Measurements from ENCODE around the gene TTLL9. TPM values are rescaled to one million over a fixed set of nuclear protein-coding genes. Genes with fewer than 3 reads are reported as not detected.

Gene TTLL9
- polyA plus RNA-seq, 1 donor from 2014 or later, result 8.0 TPM

GRCh38 chr20:31984981-31985471 lies 114.6 kb downstream of the TTLL9 start:
- H3K36me3 ChIP-seq (ENCODE audit: insufficient read depth, low read length), result no peaks in the 10 kb centered on the region
- H3K9ac ChIP-seq (ENCODE audit: low read length), result no peak overlapping the region
- no peak for TF ChIP-seq TAF1 (IDR thresholded peaks at IDR 0.05; ENCODE audit: low read depth)
- no peak for TF ChIP-seq REST (IDR thresholded peaks at IDR 0.05; ENCODE audit: borderline replicate concordance)
- TF ChIP-seq SMC3 (conservative IDR thresholded peaks at IDR 0.05; ENCODE audit: poor library complexity), result no peak
- TF ChIP-seq MXI1 (conservative IDR thresholded peaks at IDR 0.05; ENCODE audit: poor library complexity, severe bottlenecking), result no peak
- no peak for TF ChIP-seq CTCF (IDR thresholded peaks at IDR 0.05; ENCODE audit: poor library complexity, severe bottlenecking)
- no peak for TF ChIP-seq RAD21 (conservative IDR thresholded peaks at IDR 0.05)
- TF ChIP-seq EZH2 (IDR thresholded peaks at IDR 0.05; ENCODE audit: borderline replicate concordance, insufficient read depth, low read length, poor library complexity, severe bottlenecking), result no peak
- TF ChIP-seq EP300 (conservative IDR thresholded peaks at IDR 0.05; ENCODE audit: poor library complexity, severe bottlenecking), result no peak
- TF ChIP-seq POLR2AphosphoS5 (IDR thresholded peaks at IDR 0.05), result no peak
- H3K9me3 ChIP-seq (ENCODE audit: low read length), result no peaks in the 10 kb centered on the region
- no peaks in the 10 kb centered on the region for H3K27me3 ChIP-seq (ENCODE audit: insufficient read depth, low read depth, low read length)
- no peak overlapping the region for H2AFZ ChIP-seq (ENCODE audit: low read depth, low read length)
- H3K79me2 ChIP-seq (replicated peaks; ENCODE audit: insufficient read depth, low read length), result no peaks in the 10 kb centered on the region
- no peaks in the 10 kb centered on the region for H3F3A ChIP-seq (ENCODE audit: insufficient read depth, low read length, poor library complexity, severe bottlenecking)
- H3K4me3 ChIP-seq (ENCODE audit: low read length), result no peak overlapping the region
- H3K4me2 ChIP-seq (ENCODE audit: low read length), result no peak overlapping the region
- no peaks in the 10 kb centered on the region for H4K20me1 ChIP-seq (ENCODE audit: insufficient read depth)
- H3K9me2 ChIP-seq (ENCODE audit: insufficient read depth, low read length), result no peaks in the 10 kb centered on the region
- H3K27ac ChIP-seq (ENCODE audit: low read length), result no peak overlapping the region

- no peaks in the 10 kb centered on the region for H3F3A ChIP-seq (ENCODE audit: insufficient read depth, low read length, poor library complexity, severe bottlenecking)
- no peaks in the 10 kb centered on the region for H3K79me2 ChIP-seq (replicated peaks; ENCODE audit: insufficient read depth, low read length)
- H3K4me2 ChIP-seq (ENCODE audit: low read length), result no peak overlapping the region
- H4K20me1 ChIP-seq (ENCODE audit: insufficient read depth), result no peaks in the 10 kb centered on the region
- H3K9me3 ChIP-seq (ENCODE audit: low read length), result no peaks in the 10 kb centered on the region
- no peak overlapping the region for H3K4me3 ChIP-seq (ENCODE audit: low read length)
- H2AFZ ChIP-seq (ENCODE audit: low read depth, low read length), result no peak overlapping the region
- H3K27ac ChIP-seq (ENCODE audit: low read length), result no peak overlapping the region
- no peak overlapping the region for H3K9ac ChIP-seq (ENCODE audit: low read length)
- TF ChIP-seq REST (IDR thresholded peaks at IDR 0.05; ENCODE audit: borderline replicate concordance) (no peak), CTCF (IDR thresholded peaks at IDR 0.05; ENCODE audit: poor library complexity, severe bottlenecking) (no peak), EZH2 (IDR thresholded peaks at IDR 0.05; ENCODE audit: borderline replicate concordance, insufficient read depth, low read length, poor library complexity, severe bottlenecking) (no peak), EP300 (conservative IDR thresholded peaks at IDR 0.05; ENCODE audit: poor library complexity, severe bottlenecking) (no peak), MXI1 (conservative IDR thresholded peaks at IDR 0.05; ENCODE audit: poor library complexity, severe bottlenecking) (no peak), TAF1 (IDR thresholded peaks at IDR 0.05; ENCODE audit: low read depth) (no peak), RAD21 (conservative IDR thresholded peaks at IDR 0.05) (no peak), POLR2AphosphoS5 (IDR thresholded peaks at IDR 0.05) (no peak), SMC3 (conservative IDR thresholded peaks at IDR 0.05; ENCODE audit: poor library complexity) (no peak)
- no peaks in the 10 kb centered on the region for H3K36me3 ChIP-seq (ENCODE audit: insufficient read depth, low read length)
- no peaks in the 10 kb centered on the region for H3K9me2 ChIP-seq (ENCODE audit: insufficient read depth, low read length)
- peaks cover 3% of the 10 kb centered on the region for H3K27me3 ChIP-seq (ENCODE audit: insufficient read depth, low read depth, low read length)
Observed at GRCh38 chr20:31987744-31988143, 117.3 kb downstream of the TTLL9 start.

All from neural cell (in vitro differentiated cells).